K562 (cell line): ENCODE data around the gene GET4.

ENCODE experiments used
- CREBBP ChIP-seq: IDR thresholded peaks from one replicate; pipeline ENCODE4 v1.6.1; 2012; ENCODE audit warnings: low read depth, mild to moderate bottlenecking, control low read depth, inconsistent platforms, low read length
- MEF2A ChIP-seq: IDR thresholded peaks from 2 replicates; pipeline ENCODE4 v1.6.1; 2011; ENCODE audit warnings: low read depth, mild to moderate bottlenecking, low read length, moderate library complexity; ENCODE audit not compliant: control insufficient read depth
- POLR2A ChIP-seq: fragments of 450-650 bp; conservative IDR thresholded peaks from 2 replicates; pipeline ENCODE4 v1.6.1; 2016
- RBM34 ChIP-seq: fragments of 200-400 bp; formaldehyde crosslinking; IDR thresholded peaks from 2 replicates; pipeline ENCODE4 v1.6.1; 2018; ENCODE audit warnings: low read length, borderline replicate concordance; ENCODE audit not compliant: insufficient read depth
- SMC3 ChIP-seq: conservative IDR thresholded peaks from 2 replicates; pipeline ENCODE4 v1.6.1; 2011; ENCODE audit warnings: low read depth, low read length, improper control_type of control experiment; ENCODE audit not compliant: insufficient read depth
- ZNF398 ChIP-seq: fragments of 250-450 bp; sonication (Bioruptor Pico); IDR thresholded peaks from 2 replicates; pipeline ENCODE4 v1.8.0; 2021; ENCODE audit warnings: moderate library complexity, mild to moderate bottlenecking, inconsistent platforms

GRCh38 chr7:841943-842342, 34.4 kb upstream of the GET4 start:
- no peak for TF ChIP-seq MEF2A
- TF ChIP-seq SMC3, result no peak
- no peak for TF ChIP-seq ZNF398
- TF ChIP-seq CREBBP, result no peak
- no peak for TF ChIP-seq RBM34
- TF ChIP-seq POLR2A, result no peak
